Bronchial epithelial cell (primary cell): ENCODE results near the gene CDH22. TPM values are rescaled to one million over a fixed set of nuclear protein-coding genes. Genes with fewer than 3 reads are reported as not detected.

ENCODE experiments used
- DNase-seq: peaks from one replicate; pipeline ENCODE4 v3.0.0-alpha.2; 2010; ENCODE audit warnings: low read depth
- FAIRE-seq: peaks from 2 replicates; lab custom pipeline; 2011; peaks lifted over from hg19 to GRCh38; lab: Jason Lieb, UNC
- H3K27me3 ChIP-seq: 2 replicates; pipeline ENCODE4 v1.5.1; 2011; ENCODE audit warnings: low read length; ENCODE audit not compliant: control insufficient read depth, insufficient read depth
- H3K36me3 ChIP-seq: 2 replicates; pipeline ENCODE4 v1.5.1; 2011; ENCODE audit warnings: low read length; ENCODE audit not compliant: control insufficient read depth, insufficient read depth
- H3K4me3 ChIP-seq: 2 replicates; pipeline ENCODE4 v1.5.1; 2011; ENCODE audit warnings: mild to moderate bottlenecking, low read depth, low read length, control low read depth
- CTCF ChIP-seq: IDR thresholded peaks from 2 replicates; pipeline ENCODE4 v1.5.1; 2011; ENCODE audit warnings: mild to moderate bottlenecking, moderate library complexity, low read length, control low read depth, inconsistent platforms; ENCODE audit not compliant: insufficient read depth, severe bottlenecking
- total RNA-seq: library from RNA; depleted of rRNA; stranded (reverse); fragments of >200 nt; gene quantifications from 2 replicates; pipeline ENCODE4 v1.2.1, GENCODE V29; 2014

The CDH22 gene
- total RNA-seq, 1 donor from 2014 or later = not detected

- Histone ChIP-seq H3K27me3 (peaks cover 15% of the 10 kb centered on the region), H3K36me3 (no peaks in the 10 kb centered on the region), H3K4me3 (no peak overlapping the region)
- FAIRE-seq (no peak), DNase-seq (no peak)
- TF ChIP-seq CTCF = no peak
Measured at GRCh38 chr20:46200582-46201570, 107.4 kb downstream of the CDH22 start.

- H3K36me3 ChIP-seq = no peaks in the 10 kb centered on the region
- DNase-seq (no peak), FAIRE-seq (no peak)
- H3K4me3 ChIP-seq = no peak overlapping the region
- peaks cover 13% of the 10 kb centered on the region for H3K27me3 ChIP-seq
- TF ChIP-seq CTCF = no peak
Measured at GRCh38 chr20:46199198-46199597, 109.1 kb downstream of the CDH22 start.

- DNase-seq (no peak), FAIRE-seq (no peak)
- no peak overlapping the region for H3K4me3 ChIP-seq
- H3K27me3 ChIP-seq = peaks cover 12% of the 10 kb centered on the region
- H3K36me3 ChIP-seq = no peaks in the 10 kb centered on the region
- no peak for TF ChIP-seq CTCF
Measured at GRCh38 chr20:46196990-46197389, 111.3 kb downstream of the CDH22 start.

GRCh38 chr20:46195264-46196036 is 112.8 kb downstream of the CDH22 start:
- TF ChIP-seq CTCF = no peak
- H3K27me3 ChIP-seq = peaks cover 12% of the 10 kb centered on the region
- no peak for FAIRE-seq
- no peak for DNase-seq
- no peaks in the 10 kb centered on the region for H3K36me3 ChIP-seq
- H3K4me3 ChIP-seq = no peak overlapping the region

- FAIRE-seq (no peak), DNase-seq (no peak)
- Histone ChIP-seq H3K4me3 (no peak overlapping the region), H3K27me3 (peaks cover 10% of the 10 kb centered on the region), H3K36me3 (no peaks in the 10 kb centered on the region)
- TF ChIP-seq CTCF = no peak
Measured at GRCh38 chr20:46194409-46194808, 113.9 kb downstream of the CDH22 start.
